Smooth muscle cell of the umbilical artery (primary cell): ENCODE data around the gene CLEC1B. TPM values are rescaled to one million over a fixed set of nuclear protein-coding genes. Genes with fewer than 3 reads are reported as not detected.

ENCODE experiments used
- total RNA-seq: library from RNA; depleted of rRNA; stranded (reverse); fragments of >200 nt; gene quantifications from 2 replicates; pipeline ENCODE4 v1.2.3, GENCODE V29; 2014

Gene CLEC1B
- total RNA-seq, result not detected in 2 replicates

GRCh38 chr12:9999016-9999415 is at the start of gene CLEC1B:
Gene CLEC1B (minus strand): TSS chr12:9999121. CDS start chr12:9999100, 21 bp downstream.

GRCh38 chr12:10030446-10030845 is 31.5 kb upstream of the CLEC1B start, which contains the start of gene CLEC9A:
Gene CLEC9A (plus strand): TSS chr12:10030682. CDS start chr12:10052688, 22,006 bp downstream.

GRCh38 chr12:9971181-9971580 is 27.7 kb downstream of the CLEC1B start, which contains the start of gene CLEC12A:
Gene CLEC12A (plus strand): TSS chr12:9971409. CDS start chr12:9971597, 188 bp downstream.

Other genes with a start within 250 kb of the CLEC1B start
- gene CD69, start 238.2 kb downstream of the CLEC1B start, total RNA-seq, result not detected in 2 replicates
- not detected in 2 replicates for gene KLRF1, start 171.6 kb downstream of the CLEC1B start, total RNA-seq
- gene CLEC2B, start 129.8 kb downstream of the CLEC1B start, total RNA-seq, result under 0.01 TPM in 1 of 2 replicates, not detected in the other
- gene KLRF2, start 117.6 kb downstream of the CLEC1B start, total RNA-seq, result not detected in 2 replicates
- gene CLEC2A, start 66.8 kb downstream of the CLEC1B start, total RNA-seq, result not detected in 2 replicates
- not detected in 2 replicates for gene CLEC12A, start 27.7 kb downstream of the CLEC1B start, total RNA-seq
- not detected in 2 replicates for gene CLEC12B, start 11.5 kb upstream of the CLEC1B start, total RNA-seq
- 0.30 TPM in 1 of 2 replicates, not detected in the other for gene CLEC9A, start 31.6 kb upstream of the CLEC1B start, total RNA-seq
- not detected in 2 replicates for gene CLEC1A, start 99.9 kb upstream of the CLEC1B start, total RNA-seq
- not detected in 2 replicates for gene CLEC7A, start 131.1 kb upstream of the CLEC1B start, total RNA-seq
- gene OLR1, start 173.0 kb upstream of the CLEC1B start, total RNA-seq, result 0.23 and 5.0 TPM in 2 replicates
- under 0.01 TPM in 1 of 2 replicates, not detected in the other for gene TMEM52B, start 179.9 kb upstream of the CLEC1B start, total RNA-seq
- 49.0 and 79.3 TPM in 2 replicates for gene GABARAPL1, start 213.8 kb upstream of the CLEC1B start, total RNA-seq